Measurements from ENCODE around the gene PNKP.
A peak's percentile ranks its signal among the peaks of the same experiment; 100 is the strongest.

The PNKP gene

DNA sequence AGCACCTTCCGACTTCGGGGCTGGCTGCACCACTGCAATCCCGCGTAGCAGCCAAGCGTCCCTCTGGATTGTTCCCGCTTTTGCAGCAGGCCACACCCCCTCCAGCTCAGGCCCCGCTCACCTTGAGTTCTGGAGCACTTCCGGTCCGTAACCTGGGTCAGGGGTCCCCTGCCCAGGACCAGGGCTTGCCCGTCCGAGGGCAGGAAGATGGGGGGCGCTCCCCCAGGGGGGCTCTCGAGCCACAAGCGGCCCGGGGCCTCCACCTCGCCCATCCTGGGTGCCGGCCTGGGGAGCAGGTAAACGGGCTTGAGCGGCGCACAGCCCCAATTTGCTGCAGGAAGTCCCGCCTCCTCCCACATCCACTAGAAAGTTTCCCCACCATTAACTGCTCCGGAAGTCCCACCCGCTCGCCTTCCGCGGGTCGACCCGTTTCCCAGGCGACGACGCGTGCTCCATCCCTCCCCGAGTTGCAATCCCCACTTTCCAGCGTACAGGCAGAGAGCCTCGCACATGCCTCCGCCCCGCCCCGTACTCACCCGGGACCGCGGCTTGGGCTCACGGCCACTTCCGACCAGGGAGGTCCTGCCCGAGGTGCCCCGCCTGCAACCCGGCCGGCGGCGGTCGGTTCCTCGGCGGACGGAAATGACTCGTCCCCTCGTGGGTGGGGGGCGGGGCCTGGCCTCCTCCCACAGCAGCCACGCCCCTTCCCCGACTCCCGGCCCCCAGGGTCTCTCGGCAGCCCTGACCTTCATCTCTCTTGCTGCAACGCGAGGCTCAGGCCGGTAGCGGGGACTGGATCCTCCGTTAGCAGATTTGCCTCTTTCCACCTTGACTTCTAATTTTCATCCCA is at the start of gene PNKP:
Gene PNKP, minus strand, starts transcription at position 644 of the 850 bp plus-strand sequence. Its CDS starts 372 bp downstream, at position 272.
- H3K4me3 ChIP-seq (replicated peaks in 1 of 2; ENCODE audit: low read depth in 2 of 2, low read length in 2 of 2): peak within 1 kb of the TSS; percentile 80 to 81
- TF ChIP-seq, protein P1, sequence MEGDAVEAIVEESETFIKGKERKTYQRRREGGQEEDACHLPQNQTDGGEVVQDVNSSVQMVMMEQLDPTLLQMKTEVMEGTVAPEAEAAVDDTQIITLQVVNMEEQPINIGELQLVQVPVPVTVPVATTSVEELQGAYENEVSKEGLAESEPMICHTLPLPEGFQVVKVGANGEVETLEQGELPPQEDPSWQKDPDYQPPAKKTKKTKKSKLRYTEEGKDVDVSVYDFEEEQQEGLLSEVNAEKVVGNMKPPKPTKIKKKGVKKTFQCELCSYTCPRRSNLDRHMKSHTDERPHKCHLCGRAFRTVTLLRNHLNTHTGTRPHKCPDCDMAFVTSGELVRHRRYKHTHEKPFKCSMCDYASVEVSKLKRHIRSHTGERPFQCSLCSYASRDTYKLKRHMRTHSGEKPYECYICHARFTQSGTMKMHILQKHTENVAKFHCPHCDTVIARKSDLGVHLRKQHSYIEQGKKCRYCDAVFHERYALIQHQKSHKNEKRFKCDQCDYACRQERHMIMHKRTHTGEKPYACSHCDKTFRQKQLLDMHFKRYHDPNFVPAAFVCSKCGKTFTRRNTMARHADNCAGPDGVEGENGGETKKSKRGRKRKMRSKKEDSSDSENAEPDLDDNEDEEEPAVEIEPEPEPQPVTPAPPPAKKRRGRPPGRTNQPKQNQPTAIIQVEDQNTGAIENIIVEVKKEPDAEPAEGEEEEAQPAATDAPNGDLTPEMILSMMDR (IDR thresholded peaks at IDR 0.05; ENCODE audit: low read depth, low read length): no peak
- peak; percentile 88 to 97 for DNase-seq (ENCODE audit: low read depth in 2 of 2)

DNA sequence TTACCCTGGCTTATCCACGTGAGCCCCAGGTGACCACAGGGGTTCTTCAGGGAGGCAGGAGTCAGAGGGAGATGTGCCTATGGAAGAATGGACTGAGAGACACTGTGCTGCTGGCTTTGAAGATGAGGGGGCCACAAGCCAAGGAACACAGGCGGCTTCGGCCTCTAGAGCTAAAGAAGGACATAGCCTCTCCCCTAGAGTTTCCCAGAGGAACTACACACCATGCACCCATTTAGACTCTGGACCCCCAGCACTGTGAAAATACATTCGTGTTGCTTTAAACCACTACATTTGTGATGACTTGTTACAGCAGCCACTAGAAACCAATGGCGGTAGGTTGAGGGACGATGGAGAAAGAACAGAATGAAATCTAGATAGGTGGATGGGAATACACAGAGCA is 47.9 kb upstream of the PNKP start:
- no peak overlapping the region for H3K4me3 ChIP-seq (replicated peaks in 1 of 2; ENCODE audit: low read depth in 2 of 2, low read length in 2 of 2)
- TF ChIP-seq, protein P1 (IDR thresholded peaks at IDR 0.05; ENCODE audit: low read depth, low read length): peak; percentile 29

DNA sequence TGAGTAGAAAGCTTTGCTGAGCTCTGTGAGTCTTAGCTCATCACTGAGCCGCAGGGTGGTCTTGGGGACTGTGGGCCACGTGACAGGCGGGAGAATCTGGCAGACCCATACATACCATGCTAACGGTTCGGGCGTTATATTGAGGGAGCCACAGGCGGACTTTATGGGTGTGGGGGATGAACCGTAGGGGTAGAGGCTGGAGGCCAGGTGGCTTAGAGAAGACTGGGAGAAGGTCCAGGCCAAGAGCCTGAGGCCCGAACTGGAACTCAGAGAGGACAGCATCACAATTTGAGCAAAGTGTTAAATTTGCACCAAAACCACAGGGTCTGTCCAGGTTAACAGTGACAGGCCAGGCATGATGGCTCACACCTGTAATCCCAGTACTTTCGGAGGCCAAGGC is 46.3 kb upstream of the PNKP start:
- H3K4me3 ChIP-seq (replicated peaks in 1 of 2; ENCODE audit: low read depth in 2 of 2, low read length in 2 of 2): no peak overlapping the region
- TF ChIP-seq, protein P1 (IDR thresholded peaks at IDR 0.05; ENCODE audit: low read depth, low read length): no peak
- no peak for DNase-seq (ENCODE audit: low read depth in 2 of 2)

More for the DNA sequence above, 47.9 kb upstream of the PNKP start:
- DNase-seq (ENCODE audit: low read depth in 2 of 2): no peak

DNA sequence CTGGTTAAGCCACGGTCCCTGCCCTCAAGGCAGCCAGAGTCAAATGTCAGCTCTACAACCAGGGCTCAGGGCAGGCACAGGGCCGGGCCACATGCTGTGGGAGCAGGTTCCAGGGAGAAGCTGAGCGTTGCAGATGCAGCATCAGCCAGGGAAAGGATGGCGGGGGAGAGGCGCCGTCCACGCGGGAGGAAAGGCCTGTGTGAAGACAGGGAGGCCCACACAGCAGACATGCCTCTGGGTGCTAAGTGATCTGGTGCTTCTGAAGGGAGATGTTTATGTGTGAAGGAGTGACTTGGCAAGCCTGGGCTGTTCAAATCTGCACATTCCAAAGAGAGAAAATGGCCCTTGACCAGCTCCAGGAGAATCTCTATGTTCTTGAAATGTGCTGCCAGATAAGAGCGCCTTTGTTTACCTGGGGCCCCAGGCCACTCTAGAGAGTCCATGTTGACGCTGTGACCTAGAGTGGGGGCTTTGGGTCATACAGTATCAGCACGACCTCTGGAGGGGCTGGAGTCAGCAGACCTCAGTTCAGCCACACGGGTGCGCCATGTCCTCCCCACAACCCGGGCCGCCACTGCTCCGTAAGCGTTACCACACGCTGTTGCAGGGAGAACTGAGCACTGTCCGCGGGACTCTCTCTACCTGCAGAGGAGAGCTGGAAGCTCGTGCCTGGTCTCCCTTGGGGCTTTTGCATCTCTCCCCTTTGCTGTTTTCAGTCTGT is 45.7 kb upstream of the PNKP start:
- TF ChIP-seq, protein P1 (IDR thresholded peaks at IDR 0.05; ENCODE audit: low read depth, low read length): no peak
- no peak for DNase-seq (ENCODE audit: low read depth in 2 of 2)
- no peak overlapping the region for H3K4me3 ChIP-seq (replicated peaks in 1 of 2; ENCODE audit: low read depth in 2 of 2, low read length in 2 of 2)

DNA sequence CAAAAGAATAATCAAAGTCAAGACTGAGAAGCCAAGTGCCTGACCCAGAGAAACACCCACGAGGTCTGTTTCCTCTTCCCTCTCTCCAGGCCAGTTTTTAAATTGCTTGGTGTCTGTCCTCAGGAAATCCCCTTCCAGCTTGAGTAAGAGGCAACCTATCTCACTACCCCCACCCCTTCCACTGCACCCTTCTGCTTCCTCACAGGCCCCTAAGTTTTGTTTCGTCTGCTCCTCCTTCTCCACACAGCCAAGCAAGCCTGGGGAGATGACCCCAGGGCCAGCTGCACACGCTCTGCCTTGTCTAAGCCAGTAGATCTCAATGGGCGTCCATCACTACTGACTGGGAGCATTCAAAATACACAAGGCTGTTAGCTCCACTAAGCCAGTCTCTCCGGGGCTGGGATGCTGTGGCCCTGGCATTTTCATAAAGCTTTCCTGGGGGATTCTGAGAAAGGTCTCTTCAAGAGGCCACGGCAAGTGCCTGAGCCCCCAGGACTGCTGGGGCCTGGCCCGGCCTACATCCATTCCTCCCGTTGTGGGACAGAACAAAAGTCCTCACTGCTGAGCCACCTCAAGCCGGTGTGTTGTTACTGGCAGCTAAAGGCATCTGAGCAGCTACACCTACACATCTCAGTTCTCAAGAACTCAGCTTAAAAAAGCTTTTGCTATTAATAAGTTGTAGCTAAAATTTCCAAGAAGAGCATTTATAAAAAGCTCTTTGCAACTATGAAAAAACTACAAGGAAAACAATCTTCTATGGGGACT is 44.2 kb upstream of the PNKP start:
- TF ChIP-seq, protein P1 (IDR thresholded peaks at IDR 0.05; ENCODE audit: low read depth, low read length): no peak
- H3K4me3 ChIP-seq (replicated peaks in 1 of 2; ENCODE audit: low read depth in 2 of 2, low read length in 2 of 2): no peak overlapping the region
- DNase-seq (ENCODE audit: low read depth in 2 of 2): peak in 1 of 2 donors; percentile 20

DNA sequence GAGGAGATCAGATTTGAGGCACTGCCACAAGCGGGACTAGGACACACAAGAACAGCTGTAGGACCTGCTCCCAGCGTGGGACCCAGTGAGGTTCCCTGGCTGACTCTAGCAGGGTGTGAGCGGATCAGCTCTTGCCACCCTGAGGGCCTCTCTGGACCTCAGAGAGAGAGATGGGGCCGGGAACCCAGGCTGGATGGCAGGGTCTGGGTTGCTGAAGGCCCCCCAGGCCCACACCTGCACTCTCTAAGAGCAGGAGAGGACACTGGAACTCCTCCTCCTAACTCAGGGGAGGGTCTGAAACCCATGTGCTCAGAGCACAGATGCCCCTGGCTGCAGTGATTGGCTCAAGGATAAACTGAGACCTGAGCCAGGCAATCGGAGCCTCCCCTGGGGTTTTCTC is 42.8 kb upstream of the PNKP start:
- TF ChIP-seq, protein P1 (IDR thresholded peaks at IDR 0.05; ENCODE audit: low read depth, low read length): no peak
- no peak for DNase-seq (ENCODE audit: low read depth in 2 of 2)
- H3K4me3 ChIP-seq (replicated peaks in 1 of 2; ENCODE audit: low read depth in 2 of 2, low read length in 2 of 2): no peak overlapping the region

Measured in cardiac fibroblast (primary cell).